ENCODE results near the gene ZFP91.

Gene ZFP91

DNA sequence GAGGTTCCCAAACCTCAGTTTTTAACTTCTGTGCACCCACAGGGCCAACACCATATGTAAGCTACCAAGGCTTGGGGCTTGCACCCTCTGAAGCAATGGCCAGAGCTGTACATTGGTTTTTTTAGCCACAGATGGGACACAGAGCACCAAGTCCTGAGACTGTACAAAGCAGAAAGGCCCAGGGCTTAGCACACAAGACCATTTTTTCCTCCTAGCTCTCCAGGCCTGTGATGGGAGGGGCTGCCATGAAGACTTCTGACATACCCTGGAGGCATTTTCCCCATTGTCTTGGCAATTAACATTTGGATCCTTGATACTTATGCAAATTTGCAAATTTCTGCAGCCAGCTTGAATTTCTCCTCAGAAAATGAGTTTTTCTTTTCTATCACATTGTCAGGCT lies 67.0 kb downstream of the ZFP91 start:
- Histone ChIP-seq H3K27ac (replicated peaks) (no peak overlapping the region), H3K4me3 (replicated peaks; ENCODE audit: insufficient read depth, low read length) (no peak overlapping the region), H3K27me3 (ENCODE audit: insufficient read depth, poor library complexity, severe bottlenecking) (no peaks in the 10 kb centered on the region)
- TF ChIP-seq CTCF (IDR thresholded peaks at IDR 0.05; ENCODE audit: insufficient read depth, low read length) (no peak), POLR2AphosphoS5 (IDR thresholded peaks at IDR 0.05; ENCODE audit: low read depth) (no peak), GABPA (IDR thresholded peaks at IDR 0.05; ENCODE audit: low read depth) (no peak), REST (IDR thresholded peaks at IDR 0.05; ENCODE audit: insufficient replicate concordance, low read depth) (no peak), SPI1 (IDR thresholded peaks at IDR 0.05; ENCODE audit: borderline replicate concordance, low read depth) (no peak)
- DNase-seq (ENCODE audit: low read depth in 1 of 2, low spot score in 1 of 2): no peak

DNA sequence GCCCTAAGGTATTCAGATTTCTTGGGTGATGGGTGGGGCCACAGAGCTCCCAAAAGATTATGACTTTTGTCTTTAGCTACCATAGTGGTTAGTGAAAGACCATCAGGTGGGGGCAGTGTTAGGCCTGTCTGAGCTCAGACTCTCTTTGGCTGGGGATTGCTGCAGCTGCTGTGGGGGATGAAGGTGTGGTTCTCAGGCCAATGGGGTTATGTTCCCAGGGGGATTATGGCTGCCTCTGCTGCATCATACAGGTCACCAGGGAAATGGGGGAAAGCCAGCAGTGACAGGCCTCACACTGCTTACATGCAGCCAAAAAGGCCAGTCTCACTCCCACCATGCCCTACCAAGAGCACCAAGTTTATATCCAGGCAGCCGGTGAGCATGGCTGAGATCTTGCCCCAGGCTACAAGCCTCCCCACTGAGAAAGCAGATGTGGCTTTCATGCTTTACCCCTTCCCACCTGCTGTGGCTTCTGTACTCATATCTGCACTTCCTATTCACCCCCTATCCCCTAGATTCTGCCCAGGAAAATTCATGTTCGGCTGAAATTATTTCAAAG lies 68.4 kb downstream of the ZFP91 start:
- Histone ChIP-seq H3K27me3 (ENCODE audit: insufficient read depth, poor library complexity, severe bottlenecking) (no peaks in the 10 kb centered on the region), H3K27ac (replicated peaks) (no peak overlapping the region), H3K4me3 (replicated peaks; ENCODE audit: insufficient read depth, low read length) (no peak overlapping the region)
- peak in 1 of 2 experiments; percentile 45 for DNase-seq (ENCODE audit: low read depth in 1 of 2, low spot score in 1 of 2)
- no peak for TF ChIP-seq GABPA (IDR thresholded peaks at IDR 0.05; ENCODE audit: low read depth)
- TF ChIP-seq SPI1 (IDR thresholded peaks at IDR 0.05; ENCODE audit: borderline replicate concordance, low read depth): peak; percentile 31; the same call in 1 of the 2 replicates

DNA sequence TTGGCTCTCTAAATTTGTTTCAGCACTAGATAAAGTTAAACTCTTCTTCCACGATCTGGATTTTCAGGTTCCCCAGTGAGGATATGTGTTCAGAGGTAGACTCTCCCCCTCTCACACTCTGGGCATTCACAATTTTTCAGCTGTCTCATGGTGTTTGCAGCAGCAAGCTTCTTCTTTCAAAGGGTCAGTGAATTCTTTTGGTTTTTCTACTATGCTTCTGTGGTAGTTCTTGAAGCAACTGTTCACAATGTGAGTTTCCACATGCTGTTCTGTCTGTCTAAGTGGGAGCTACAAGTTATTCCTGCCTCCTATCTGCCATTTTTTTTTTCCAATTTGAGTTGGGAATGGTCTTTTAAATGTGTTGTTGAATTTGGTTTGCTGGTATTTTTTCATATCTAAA lies 69.0 kb downstream of the ZFP91 start:
- TF ChIP-seq GABPA (IDR thresholded peaks at IDR 0.05; ENCODE audit: low read depth) (no peak), REST (IDR thresholded peaks at IDR 0.05; ENCODE audit: insufficient replicate concordance, low read depth) (no peak), SPI1 (IDR thresholded peaks at IDR 0.05; ENCODE audit: borderline replicate concordance, low read depth) (no peak), CTCF (IDR thresholded peaks at IDR 0.05; ENCODE audit: insufficient read depth, low read length) (no peak), POLR2AphosphoS5 (IDR thresholded peaks at IDR 0.05; ENCODE audit: low read depth) (no peak)
- no peak for DNase-seq (ENCODE audit: low read depth in 1 of 2, low spot score in 1 of 2)
- Histone ChIP-seq H3K27ac (replicated peaks) (0 out of 2 replicates have a peak overlapping the region, but pooled peaks have one; percentile 18), H3K27me3 (ENCODE audit: insufficient read depth, poor library complexity, severe bottlenecking) (no peaks in the 10 kb centered on the region), H3K4me3 (replicated peaks; ENCODE audit: insufficient read depth, low read length) (no peak overlapping the region)

GRCh38 chr11:58649623-58650022 lies 70.8 kb downstream of the ZFP91 start:
- no peak for DNase-seq (ENCODE audit: low read depth in 1 of 2, low spot score in 1 of 2)
- Histone ChIP-seq H3K4me3 (replicated peaks; ENCODE audit: insufficient read depth, low read length) (no peak overlapping the region), H3K27ac (replicated peaks) (no peak overlapping the region), H3K27me3 (ENCODE audit: insufficient read depth, poor library complexity, severe bottlenecking) (no peaks in the 10 kb centered on the region)
- no peak for TF ChIP-seq GABPA (IDR thresholded peaks at IDR 0.05; ENCODE audit: low read depth)
- no peak for TF ChIP-seq CTCF (IDR thresholded peaks at IDR 0.05; ENCODE audit: insufficient read depth, low read length)
- no peak for TF ChIP-seq SPI1 (IDR thresholded peaks at IDR 0.05; ENCODE audit: borderline replicate concordance, low read depth)
- TF ChIP-seq POLR2AphosphoS5 (IDR thresholded peaks at IDR 0.05; ENCODE audit: low read depth): no peak
- TF ChIP-seq REST (IDR thresholded peaks at IDR 0.05; ENCODE audit: insufficient replicate concordance, low read depth): no peak

Data from HL-60 (cell line).